Left kidney (tissue), 2 donors: Measurements from ENCODE around the gene ZDHHC24. TPM values are rescaled to one million over a fixed set of nuclear protein-coding genes. Genes with fewer than 3 reads are reported as not detected.

Source experiments
- DNase-seq: peaks from one replicate; pipeline ENCODE4 v3.0.0-alpha.2; 2013
- polyA plus RNA-seq: library from polyadenylated mRNA; unstranded; fragments of 120-200 nt; gene quantifications from one replicate; pipeline ENCODE4 v1.2.1, GENCODE V29; 2013; ENCODE audit not compliant: insufficient read length

The ZDHHC24 gene
- polyA plus RNA-seq, 1 donor: 8.4 TPM

DNA sequence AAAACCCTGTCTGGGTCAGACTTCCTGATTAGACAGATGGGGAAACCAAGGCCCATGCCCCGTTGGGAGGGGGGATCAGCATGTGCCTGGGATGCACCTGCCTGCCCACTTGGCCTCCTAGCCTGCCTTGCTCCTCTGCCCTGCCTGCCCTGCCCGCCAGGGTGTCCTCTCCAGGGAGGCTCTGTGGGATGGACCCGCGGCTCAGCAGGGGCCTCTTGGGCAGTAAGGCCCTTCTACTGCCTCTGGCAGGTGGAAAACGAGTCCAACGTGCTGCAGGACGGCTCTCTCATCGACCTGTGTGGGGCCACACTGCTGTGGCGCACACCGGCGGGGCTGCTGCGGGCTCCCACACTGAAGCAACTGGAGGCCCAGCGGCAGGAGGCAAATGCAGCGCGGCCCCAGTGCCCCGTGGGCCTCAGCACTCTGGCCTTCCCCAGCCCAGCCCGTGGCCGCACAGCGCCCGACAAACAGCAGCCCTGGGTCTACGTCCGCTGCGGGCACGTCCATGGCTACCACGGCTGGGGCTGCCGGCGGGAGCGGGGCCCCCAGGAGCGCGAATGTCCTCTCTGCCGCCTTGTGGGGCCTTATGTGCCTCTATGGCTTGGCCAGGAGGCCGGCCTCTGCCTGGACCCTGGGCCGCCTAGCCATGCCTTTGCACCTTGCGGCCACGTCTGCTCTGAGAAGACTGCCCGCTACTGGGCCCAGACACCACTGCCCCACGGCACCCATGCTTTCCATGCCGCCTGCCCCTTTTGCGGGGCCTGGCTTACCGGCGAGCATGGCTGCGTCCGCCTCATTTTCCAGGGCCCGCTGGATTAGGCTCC, 70.3 kb downstream of the ZDHHC24 start:
- no peak for DNase-seq

DNA sequence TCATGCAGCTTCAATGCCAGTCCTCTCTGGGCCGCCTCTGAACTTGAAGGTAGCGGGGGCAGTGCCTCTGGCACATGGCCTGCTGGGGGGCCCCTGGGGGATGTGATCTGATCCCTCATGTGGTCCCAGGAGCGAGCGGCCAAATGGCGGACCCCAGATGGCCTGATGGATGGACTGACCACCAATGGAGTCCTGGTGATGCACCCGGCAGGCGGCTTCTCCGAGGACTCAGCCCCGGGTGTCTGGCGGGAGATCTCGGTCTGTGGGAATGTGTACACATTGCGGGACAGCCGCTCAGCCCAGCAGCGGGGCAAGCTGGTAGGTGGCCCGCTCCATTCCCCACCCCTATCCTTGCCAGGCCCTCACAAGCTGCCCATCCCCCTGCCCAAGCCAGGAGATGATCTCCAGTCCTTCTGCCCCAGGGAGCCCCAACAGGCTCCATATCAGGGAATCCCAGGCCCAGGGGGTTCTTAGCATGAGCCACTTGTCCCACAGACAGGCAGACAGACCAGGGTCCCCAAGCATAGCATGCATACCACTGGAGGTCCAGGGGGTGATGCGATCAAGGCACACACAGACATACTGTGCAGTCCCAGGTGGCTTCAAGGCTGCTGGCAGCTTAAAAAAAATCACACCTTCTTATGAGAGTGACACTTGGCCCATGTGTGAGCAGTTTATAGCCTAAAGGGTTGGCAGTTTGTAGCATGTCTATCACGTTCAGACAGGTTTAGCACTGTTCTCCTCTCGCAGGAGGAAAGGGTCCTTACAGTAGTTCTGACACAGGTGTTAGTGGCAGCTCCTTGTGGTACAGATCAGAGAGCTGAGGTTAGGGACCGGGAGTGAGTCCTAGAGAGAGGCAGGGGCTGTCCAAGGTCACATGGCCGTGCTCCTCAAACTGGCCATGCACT, 72.0 kb downstream of the ZDHHC24 start:
- DNase-seq: no peak

- DNase-seq: no peak
Observed at GRCh38 chr11:66473167-66473566, 72.7 kb downstream of the ZDHHC24 start.

DNA sequence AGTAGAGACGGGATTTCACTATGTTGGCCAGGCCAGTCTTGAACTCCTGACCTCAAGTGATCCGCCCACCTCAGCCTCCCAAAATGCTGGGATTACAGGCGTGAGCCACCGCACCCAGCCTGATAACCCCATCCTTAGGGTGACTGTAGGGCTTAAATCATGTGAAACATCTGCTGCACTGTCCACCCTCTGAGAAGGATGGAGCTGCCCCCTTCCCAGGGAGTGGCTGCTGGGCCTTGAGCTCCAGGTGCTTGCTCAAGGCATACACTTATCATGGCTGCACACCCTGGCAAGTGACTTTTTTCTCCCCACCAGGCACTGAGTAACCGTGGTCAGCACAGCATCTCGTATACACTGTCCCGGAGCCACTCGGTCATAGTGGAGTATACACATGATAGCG, 73.8 kb downstream of the ZDHHC24 start:
- DNase-seq: no peak

- no peak for DNase-seq
Observed at GRCh38 chr11:66471142-66471541, 74.7 kb downstream of the ZDHHC24 start.

Other genes with a start within 250 kb of the ZDHHC24 start
- 52.2 TPM for gene CD248, start 229.0 kb downstream of the ZDHHC24 start, polyA plus RNA-seq
- 1.6 TPM for gene RIN1, start 209.6 kb downstream of the ZDHHC24 start, polyA plus RNA-seq
- gene BRMS1, start 200.9 kb downstream of the ZDHHC24 start, polyA plus RNA-seq: 29.6 TPM
- 43.6 TPM for gene B4GAT1, start 198.4 kb downstream of the ZDHHC24 start, polyA plus RNA-seq
- gene SLC29A2, start 174.3 kb downstream of the ZDHHC24 start, polyA plus RNA-seq: 20.7 TPM
- 0.55 TPM for gene NPAS4, start 125.0 kb downstream of the ZDHHC24 start, polyA plus RNA-seq
- 67.5 TPM for gene MRPL11, start 107.2 kb downstream of the ZDHHC24 start, polyA plus RNA-seq
- 4.9 TPM for gene PELI3, start 79.1 kb downstream of the ZDHHC24 start, polyA plus RNA-seq
- 24.3 TPM for gene DPP3, start 65.6 kb downstream of the ZDHHC24 start, polyA plus RNA-seq
- gene BBS1, start 35.4 kb downstream of the ZDHHC24 start, polyA plus RNA-seq: 93.0 TPM
- gene ACTN3, start 855 bp upstream of the ZDHHC24 start, polyA plus RNA-seq: 1.1 TPM
- gene CTSF, start 22.6 kb upstream of the ZDHHC24 start, polyA plus RNA-seq: 99.0 TPM
- 0.27 TPM for gene CCDC87, start 47.0 kb upstream of the ZDHHC24 start, polyA plus RNA-seq
- gene CCS, start 47.1 kb upstream of the ZDHHC24 start, polyA plus RNA-seq: 54.0 TPM
- gene RBM14, start 70.6 kb upstream of the ZDHHC24 start, polyA plus RNA-seq: 86.7 TPM
- 258 TPM for gene RBM4, start 92.7 kb upstream of the ZDHHC24 start, polyA plus RNA-seq
- gene RBM4B, start 131.8 kb upstream of the ZDHHC24 start, polyA plus RNA-seq: 78.4 TPM
- 51.5 TPM for gene SPTBN2, start 183.2 kb upstream of the ZDHHC24 start, polyA plus RNA-seq